OCI-LY1 (cell line): ENCODE measurements around the gene ALDH16A1.

Experiments
- H2AFZ ChIP-seq: fragments of 200-600 bp; sonication (generic), shearing (Covaris generic); 2 replicates; pipeline ENCODE4 v1.6.0; 2014; ENCODE audit warnings: antibody characterized with exemption, mild to moderate bottlenecking, low read length
- H3F3A ChIP-seq: fragments of 200-600 bp; sonication (generic), shearing (Covaris generic); 2 replicates; pipeline ENCODE4 v1.6.0; 2014; ENCODE audit warnings: mild to moderate bottlenecking, antibody characterized with exemption, low read length, moderate library complexity; ENCODE audit not compliant: insufficient read depth
- H3K27ac ChIP-seq: fragments of 200-600 bp; sonication (generic); 2 replicates; pipeline ENCODE4 v1.5.1; 2014; ENCODE audit warnings: low read length, mixed run types, mild to moderate bottlenecking, low read depth; ENCODE audit not compliant: poor library complexity, severe bottlenecking
- H3K27me3 ChIP-seq: fragments of 200-600 bp; sonication (generic); 2 replicates; pipeline ENCODE4 v1.6.0; 2014; ENCODE audit warnings: antibody characterized with exemption, mild to moderate bottlenecking, low read length, moderate library complexity; ENCODE audit not compliant: insufficient read depth
- H3K36me3 ChIP-seq: fragments of 200-600 bp; sonication (generic); 2 replicates; pipeline ENCODE4 v1.6.1; 2014; ENCODE audit warnings: mild to moderate bottlenecking, antibody characterized with exemption, low read length, moderate library complexity, mixed read lengths; ENCODE audit not compliant: insufficient read depth
- H3K4me1 ChIP-seq: fragments of 200-600 bp; sonication (generic); 2 replicates; pipeline ENCODE4 v1.5.1; 2014; ENCODE audit warnings: mild to moderate bottlenecking, low read length, moderate library complexity; ENCODE audit not compliant: insufficient read depth, severe bottlenecking
- H3K4me2 ChIP-seq: fragments of 200-600 bp; sonication (generic), shearing (Covaris generic); 2 replicates; pipeline ENCODE4 v1.6.1; 2014; ENCODE audit warnings: low read length
- H3K4me3 ChIP-seq: fragments of 200-600 bp; sonication (generic); 2 replicates; pipeline ENCODE4 v1.5.1; 2014; ENCODE audit warnings: low read length, low read depth, mild to moderate bottlenecking, mixed read lengths; ENCODE audit not compliant: poor library complexity, severe bottlenecking
- H3K79me2 ChIP-seq: fragments of 200-600 bp; shearing (Covaris generic); 2 replicates; pipeline ENCODE4 v1.6.1; 2016; ENCODE audit warnings: mixed run types, low read length, mixed read lengths; ENCODE audit not compliant: insufficient read depth
- H3K9ac ChIP-seq: fragments of 200-600 bp; sonication (generic), shearing (Covaris generic); 2 replicates; pipeline ENCODE4 v1.6.1; 2014; ENCODE audit warnings: mild to moderate bottlenecking, low read length, mixed read lengths
- H3K9me2 ChIP-seq: fragments of 200-600 bp; sonication (generic), shearing (Covaris generic); 2 replicates; pipeline ENCODE4 v1.6.1; 2014; ENCODE audit warnings: low read depth, mild to moderate bottlenecking, low read length, mixed read lengths
- H3K9me3 ChIP-seq: fragments of 200-600 bp; shearing (Covaris generic); 2 replicates; pipeline ENCODE4 v1.6.1; 2014; ENCODE audit warnings: low read length, mixed read lengths
- H4K20me1 ChIP-seq: fragments of 200-600 bp; sonication (generic), shearing (Covaris generic); 2 replicates; pipeline ENCODE4 v1.6.0; 2016; ENCODE audit warnings: mild to moderate bottlenecking, low read length; ENCODE audit not compliant: insufficient read depth
- CTCF ChIP-seq: fragments of 200-600 bp; sonication (generic), shearing (Covaris generic); IDR thresholded peaks from 2 replicates; pipeline ENCODE4 v1.5.1; 2017; ENCODE audit warnings: mild to moderate bottlenecking, antibody characterized with exemption, low read length, moderate library complexity, mixed read lengths
- EZH2 ChIP-seq: fragments of 200-600 bp; sonication (generic), shearing (Covaris generic); IDR thresholded peaks from 2 replicates; pipeline ENCODE4 v1.8.0; 2017; ENCODE audit warnings: borderline replicate concordance, mixed run types, mild to moderate bottlenecking, antibody characterized with exemption, low read length, moderate library complexity, mixed read lengths

ALDH16A1 gene

GRCh38 chr19:49455773-49456172, 2.7 kb downstream of the ALDH16A1 start:
- no peak for TF ChIP-seq CTCF
- no peak for TF ChIP-seq EZH2
- Histone ChIP-seq H3F3A (peaks cover 7% of the 10 kb centered on the region; the same call in 1 of the 2 replicates), H3K9me3 (no peaks in the 10 kb centered on the region), H3K9me2 (no peaks in the 10 kb centered on the region), H3K4me2 (no peak overlapping the region), H3K4me1 (peaks cover 29% of the 10 kb centered on the region), H3K79me2 (peaks cover 4% of the 10 kb centered on the region; the same call in 1 of the 2 replicates), H3K27ac (no peak overlapping the region), H3K27me3 (no peaks in the 10 kb centered on the region), H2AFZ (no peak overlapping the region), H3K4me3 (no peak overlapping the region), H3K9ac (no peak overlapping the region), H4K20me1 (no peaks in the 10 kb centered on the region), H3K36me3 (peaks cover 13% of the 10 kb centered on the region; the same call in 1 of the 2 replicates)

GRCh38 chr19:49456326-49456725, 3.3 kb downstream of the ALDH16A1 start:
- no peak overlapping the region for H3K4me3 ChIP-seq
- H3K9ac ChIP-seq = no peak overlapping the region
- no peaks in the 10 kb centered on the region for H4K20me1 ChIP-seq
- H3K9me2 ChIP-seq = no peaks in the 10 kb centered on the region
- peaks cover 13% of the 10 kb centered on the region; the same call in 1 of the 2 replicates for H3K36me3 ChIP-seq
- H3K79me2 ChIP-seq = 0 out of 2 replicates have a peak, but pooled peaks cover 2% of the 10 kb centered on the region
- no peaks in the 10 kb centered on the region for H3K9me3 ChIP-seq
- H3F3A ChIP-seq = peaks cover 7% of the 10 kb centered on the region; the same call in 1 of the 2 replicates
- H2AFZ ChIP-seq = no peak overlapping the region
- no peak for TF ChIP-seq CTCF
- TF ChIP-seq EZH2 = no peak
- H3K4me2 ChIP-seq = no peak overlapping the region
- H3K27me3 ChIP-seq = no peaks in the 10 kb centered on the region
- H3K4me1 ChIP-seq = peaks cover 28% of the 10 kb centered on the region
- H3K27ac ChIP-seq = no peak overlapping the region

GRCh38 chr19:49458567-49458903, 5.5 kb downstream of the ALDH16A1 start:
- peaks cover 13% of the 10 kb centered on the region; the same call in 1 of the 2 replicates for H3K36me3 ChIP-seq
- TF ChIP-seq CTCF (no peak), EZH2 (no peak)
- peak overlapping the region; percentile 57; the same call in 1 of the 2 replicates for H3K9ac ChIP-seq
- no peaks in the 10 kb centered on the region for H3K79me2 ChIP-seq
- H3K9me3 ChIP-seq = no peaks in the 10 kb centered on the region
- peak overlapping the region; percentile 71 for H3K27ac ChIP-seq
- no peaks in the 10 kb centered on the region for H3F3A ChIP-seq
- peak overlapping the region; percentile 21 for H3K4me3 ChIP-seq
- no peaks in the 10 kb centered on the region for H4K20me1 ChIP-seq
- no peaks in the 10 kb centered on the region for H3K9me2 ChIP-seq
- peaks cover 22% of the 10 kb centered on the region for H3K4me1 ChIP-seq
- H2AFZ ChIP-seq = no peak overlapping the region
- no peaks in the 10 kb centered on the region for H3K27me3 ChIP-seq
- peak overlapping the region; percentile 47 for H3K4me2 ChIP-seq
